ENCODE results near the gene RAD51B.
"Not testable (repeated sequence)": the region's sequence is repeated elsewhere in the genome, so short reads cannot be mapped to it uniquely, and the experiment has no call there.

The RAD51B gene

DNA sequence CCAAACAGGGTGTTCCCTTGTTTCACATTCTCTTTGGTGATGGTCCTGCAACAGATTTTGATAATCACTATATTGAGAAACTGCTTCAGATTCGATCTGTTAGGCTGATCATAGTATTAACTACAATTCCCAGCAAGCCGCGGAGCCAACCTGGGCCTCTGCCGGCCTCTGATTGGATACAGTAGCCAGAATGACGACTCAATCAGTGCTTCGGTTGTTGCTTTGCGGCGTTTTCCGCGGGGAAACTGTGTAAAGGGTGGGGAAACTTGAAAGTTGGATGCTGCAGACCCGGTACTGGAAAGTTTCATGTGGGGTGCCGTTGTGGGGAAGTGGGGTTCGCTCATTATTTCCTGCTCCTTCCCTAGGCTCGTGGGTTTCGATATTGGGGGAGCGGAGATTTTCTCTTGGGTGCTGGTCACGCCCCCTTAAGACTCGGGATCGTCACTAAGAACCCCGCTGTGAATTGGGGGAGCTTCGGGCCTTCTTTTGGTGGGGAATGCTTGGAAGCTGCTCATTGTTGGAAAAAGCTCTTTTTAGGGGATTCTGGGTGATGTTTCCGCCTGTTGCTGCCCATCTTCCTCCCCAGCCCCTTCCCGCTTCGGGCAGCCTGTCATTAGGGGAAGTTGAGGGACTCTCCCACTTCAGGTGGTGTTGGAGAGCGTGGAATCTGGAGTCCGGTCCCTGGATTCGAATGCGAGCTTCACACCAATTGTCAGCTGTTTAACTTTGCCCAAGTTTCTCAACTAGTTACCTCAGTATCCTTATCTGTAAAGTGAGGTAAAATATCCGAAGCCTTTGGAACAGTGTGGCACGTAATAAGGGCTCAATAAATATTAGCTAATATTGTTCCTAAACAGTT, at the start of gene RAD51B:
RAD51B (plus strand) TSS at position 217 of the 859 bp plus-strand sequence.
- peak; percentile 57 to 71 for DNase-seq (ENCODE audit: low read depth in 2 of 2)

DNA sequence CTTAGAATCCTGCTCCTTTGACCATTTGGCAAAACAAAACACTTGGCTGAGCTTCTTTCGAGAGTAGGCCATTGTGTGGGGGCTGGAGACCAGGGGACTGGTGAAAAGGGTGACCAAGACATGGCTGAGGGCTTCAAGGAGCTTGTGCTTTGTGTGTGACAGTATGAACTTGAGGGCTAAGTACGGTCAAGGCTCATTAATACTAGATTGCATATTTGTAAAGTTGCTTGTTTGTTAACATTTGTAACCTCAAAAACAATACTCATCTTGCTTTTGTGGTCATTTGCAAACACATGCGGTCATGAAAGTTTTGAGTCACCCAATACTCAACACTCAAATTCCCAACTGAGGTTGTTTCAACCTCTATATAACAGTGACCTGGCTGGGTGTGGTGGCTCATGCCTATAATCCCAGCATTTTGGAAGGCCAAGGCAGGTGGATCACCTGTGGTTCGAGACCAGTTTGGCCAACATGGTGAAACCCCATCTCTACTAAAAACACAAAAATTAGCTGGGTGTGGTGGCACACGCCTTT, 45.7 kb upstream of the RAD51B start:
- DNase-seq (ENCODE audit: low read depth in 2 of 2), result no peak

DNA sequence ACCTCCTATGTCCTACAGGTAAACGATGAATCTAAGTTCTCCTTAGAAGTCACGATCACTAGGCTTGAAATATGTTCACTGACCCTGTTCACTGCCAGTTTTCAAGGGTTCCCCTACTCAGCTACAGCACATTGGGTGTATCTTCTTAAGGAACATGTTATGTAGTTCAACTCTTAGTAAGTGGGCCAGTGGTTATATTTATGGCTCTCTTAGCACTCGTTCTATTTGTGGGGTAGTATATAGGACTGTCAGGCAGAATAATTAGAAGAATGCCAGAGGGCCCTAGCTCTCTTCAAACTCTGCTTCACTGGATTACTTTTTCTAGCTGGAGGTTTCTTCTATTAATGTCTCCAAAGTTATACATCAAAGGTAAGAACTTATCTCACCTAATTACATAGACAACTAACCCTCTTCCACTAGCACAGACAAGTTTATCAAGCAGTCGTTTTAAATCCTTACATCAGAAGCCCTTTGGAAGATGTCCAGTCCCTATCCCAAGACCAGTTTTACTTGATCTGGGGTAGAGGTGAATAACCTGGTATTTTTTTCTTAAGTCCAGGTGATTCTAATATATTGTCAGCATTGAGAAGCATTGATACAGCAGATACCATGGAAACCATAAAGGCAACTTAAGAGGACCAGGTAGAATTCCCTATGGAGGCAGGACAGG, 42.8 kb upstream of the RAD51B start:
- DNase-seq (ENCODE audit: low read depth in 2 of 2), result no peak

DNA sequence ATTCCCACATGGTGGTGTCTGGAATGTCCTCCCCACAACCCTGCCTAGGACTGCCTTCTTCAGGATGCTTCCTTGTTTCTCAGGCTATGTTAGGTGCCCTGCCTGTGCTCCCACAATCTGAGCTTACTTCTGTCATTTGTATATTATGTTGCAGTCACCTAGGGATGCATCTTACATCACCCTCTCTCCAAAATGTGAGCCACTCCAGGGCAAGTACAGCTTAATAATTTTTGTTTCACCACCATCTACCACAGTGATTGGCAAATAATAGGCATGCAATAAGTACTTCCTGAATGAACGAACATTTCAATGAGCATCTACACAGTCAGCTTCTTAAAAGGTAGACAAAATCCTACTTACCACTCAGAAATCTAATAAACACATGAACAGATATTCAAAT, 40.8 kb upstream of the RAD51B start:
- no peak for DNase-seq (ENCODE audit: low read depth in 2 of 2)

DNA sequence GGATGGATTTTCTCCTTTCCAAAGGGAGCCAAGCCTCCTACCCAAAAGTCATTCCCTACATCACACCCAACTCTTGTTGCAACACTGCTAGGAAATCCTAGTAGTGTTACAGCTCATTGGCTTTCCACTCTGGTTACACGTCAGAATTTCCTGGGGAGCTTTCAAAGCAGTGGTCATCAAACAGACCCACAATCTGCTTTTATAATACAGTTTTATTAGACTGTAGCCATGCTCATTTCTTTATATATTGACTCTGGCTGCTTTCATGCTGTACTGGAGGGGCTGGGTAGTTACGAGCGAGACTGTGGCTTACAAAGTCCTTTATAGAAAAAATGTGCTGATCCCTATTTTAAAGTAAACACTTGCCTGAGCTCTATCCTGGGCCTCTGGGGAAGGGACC, 37.5 kb upstream of the RAD51B start:
- no peak for DNase-seq (ENCODE audit: low read depth in 2 of 2)

DNA sequence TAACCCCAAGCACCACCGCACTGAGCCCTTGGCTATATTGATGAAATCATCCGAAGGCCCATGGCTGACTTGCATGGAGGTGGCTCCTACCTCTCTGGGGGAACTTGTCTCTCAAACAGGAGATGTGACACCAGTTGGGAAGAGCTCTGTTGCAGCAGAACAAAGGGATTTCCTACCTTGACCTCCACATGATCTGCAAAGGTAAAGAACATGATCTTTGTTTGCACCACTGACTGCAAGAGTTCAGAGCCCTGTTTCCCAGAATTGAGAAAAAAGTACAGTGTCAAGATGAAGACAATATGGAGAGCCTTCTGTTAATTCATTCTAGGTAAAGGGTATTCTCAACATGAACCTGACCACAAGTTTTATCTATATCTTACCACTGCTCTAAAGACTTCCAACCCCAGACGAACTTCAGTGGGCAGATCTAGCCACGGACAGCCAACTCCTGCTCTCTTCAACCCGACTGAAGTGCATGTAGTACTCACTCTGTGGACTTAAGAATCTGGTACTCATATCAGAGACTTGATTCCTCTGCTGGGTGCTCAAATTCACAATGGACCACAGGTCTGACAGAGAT, 35.2 kb upstream of the RAD51B start:
- DNase-seq (ENCODE audit: low read depth in 2 of 2), result no peak

DNA sequence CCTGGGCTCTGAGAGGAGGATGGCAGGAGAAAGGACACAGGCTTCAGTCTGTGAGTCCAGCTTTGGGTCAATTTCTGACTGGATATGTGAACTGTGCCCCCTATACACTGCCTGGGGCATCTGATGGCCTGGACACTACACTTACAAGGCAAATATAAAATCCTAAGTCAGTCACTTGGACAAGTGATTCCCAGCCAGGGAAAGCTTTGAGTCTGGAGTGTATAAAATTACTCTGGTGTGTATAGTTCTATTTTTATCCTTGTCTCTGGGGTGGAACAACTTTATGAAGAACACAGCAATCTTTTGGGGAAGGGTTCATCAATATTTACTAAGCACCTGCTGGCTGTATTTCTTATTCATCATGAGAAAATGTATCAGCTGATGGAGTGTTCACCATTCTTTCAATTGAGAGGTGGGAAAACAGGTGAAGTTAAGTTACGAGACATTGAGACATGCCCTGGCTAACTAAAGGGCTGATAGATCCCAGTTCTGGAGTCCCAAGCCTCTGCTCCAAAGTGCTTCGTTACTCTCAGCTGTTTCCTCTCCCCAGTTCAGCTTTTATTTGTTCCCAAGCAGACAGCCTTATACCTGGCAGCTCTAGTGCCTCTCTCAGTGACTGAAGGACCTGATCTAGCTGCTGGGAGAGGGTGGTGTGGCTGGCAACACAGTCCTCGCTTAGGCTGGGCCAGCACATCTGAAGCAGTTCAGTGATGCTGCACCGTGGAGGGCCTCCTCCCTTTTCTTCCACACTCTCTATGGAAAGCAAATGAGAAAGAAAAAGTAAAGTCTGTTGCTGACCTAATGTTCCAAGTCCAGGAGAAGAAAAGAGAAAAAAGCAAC, 34.1 kb upstream of the RAD51B start:
- no peak for DNase-seq (ENCODE audit: low read depth in 2 of 2)

DNA sequence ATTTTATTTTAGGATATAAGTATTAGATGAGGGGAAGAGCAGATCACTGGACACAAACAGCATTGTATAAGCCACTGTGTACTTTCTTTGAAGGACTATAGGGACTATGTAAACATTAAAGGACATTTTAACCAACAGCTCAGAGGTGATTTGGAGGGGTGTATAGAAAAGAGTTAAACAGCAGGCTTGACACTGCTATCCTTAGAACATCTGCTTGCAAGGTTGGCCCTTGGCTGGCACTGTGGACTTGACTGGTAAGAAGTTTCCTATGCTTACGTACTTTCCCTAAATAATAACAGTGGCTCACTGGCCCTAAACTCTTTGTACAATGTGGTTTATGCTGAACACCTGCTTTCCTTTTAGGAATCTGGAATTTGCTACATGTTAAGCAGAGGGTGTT, 31.9 kb upstream of the RAD51B start:
- no peak for DNase-seq (ENCODE audit: low read depth in 2 of 2)

DNA sequence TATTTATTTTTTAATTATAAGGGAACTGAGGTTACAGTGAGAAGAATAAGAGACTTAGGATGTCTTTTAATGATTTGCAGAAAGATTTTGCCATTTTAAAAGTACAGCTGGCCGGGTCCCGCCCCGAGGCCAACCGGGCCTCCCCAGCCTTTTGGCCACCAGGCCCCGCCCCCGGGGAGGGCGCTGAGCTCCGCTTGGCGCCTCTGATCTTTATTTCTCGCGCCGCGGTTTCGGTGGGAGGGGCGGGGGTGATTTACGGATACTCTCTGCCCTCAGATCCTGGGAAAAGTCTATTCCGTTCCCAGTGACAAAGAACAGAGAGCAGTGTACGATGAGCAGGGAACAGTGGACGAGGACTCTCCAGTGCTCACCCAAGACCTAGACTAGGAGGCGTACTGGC, 20.8 kb upstream of the RAD51B start:
- no peak for DNase-seq (ENCODE audit: low read depth in 2 of 2)

DNA sequence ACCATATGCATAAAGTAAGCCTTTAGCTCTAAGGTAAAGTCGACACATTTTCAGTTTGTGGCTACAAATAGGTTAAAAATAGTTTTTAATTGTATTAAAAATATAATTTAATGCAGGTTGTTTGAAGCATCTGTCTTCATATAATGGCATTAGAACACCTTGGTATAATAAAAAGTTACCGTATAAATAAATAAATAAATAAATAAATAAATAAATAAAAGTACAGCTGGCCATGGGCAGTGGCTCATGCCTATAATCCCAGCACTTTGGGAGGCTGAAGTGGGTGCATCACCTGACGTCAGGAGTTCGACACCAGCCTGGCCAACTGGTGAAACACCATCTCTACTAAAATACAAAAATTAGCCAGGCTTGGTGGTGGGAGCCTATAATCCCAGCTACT, 18.8 kb upstream of the RAD51B start:
- DNase-seq (ENCODE audit: low read depth in 2 of 2), result no peak

DNA sequence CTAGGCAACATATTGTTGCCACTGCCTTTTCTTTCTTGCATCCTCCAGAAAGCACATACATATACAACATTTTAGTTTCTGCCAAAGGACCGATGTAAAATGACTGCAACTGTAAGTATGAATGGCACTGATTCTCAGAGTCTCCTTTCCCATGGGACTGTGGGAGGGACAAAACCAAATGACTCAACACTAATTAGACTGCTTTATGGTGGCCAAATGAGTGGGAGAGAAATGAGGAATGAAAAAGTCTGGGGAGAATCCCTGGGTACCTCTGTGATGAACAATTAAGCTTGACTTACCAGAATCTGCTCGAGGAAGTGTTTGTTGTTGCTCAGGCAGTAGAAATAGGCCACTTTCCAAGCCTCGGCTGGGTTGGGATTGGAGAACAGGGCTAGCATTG, 13.3 kb upstream of the RAD51B start:
- DNase-seq (ENCODE audit: low read depth in 2 of 2), result no peak

DNA sequence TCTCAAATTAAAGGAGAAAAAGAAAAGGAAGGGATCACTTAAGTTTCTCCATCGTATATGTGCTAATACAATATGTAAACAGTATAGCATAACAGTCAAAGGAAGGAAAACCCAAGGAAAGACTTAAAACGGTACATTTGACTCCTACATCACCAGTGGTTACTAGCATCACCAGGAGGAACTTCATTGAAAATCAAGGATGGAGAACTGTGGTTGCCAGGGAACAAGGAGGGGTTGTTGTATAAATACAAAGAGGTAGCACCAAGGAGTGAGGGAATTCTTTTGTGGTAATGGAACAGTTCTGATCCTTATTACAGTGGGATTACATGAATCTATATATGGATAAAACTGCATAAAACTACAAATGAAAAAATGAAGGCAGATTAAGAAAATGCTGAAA, 4.8 kb upstream of the RAD51B start:
- DNase-seq (ENCODE audit: low read depth in 2 of 2), result no peak

DNA sequence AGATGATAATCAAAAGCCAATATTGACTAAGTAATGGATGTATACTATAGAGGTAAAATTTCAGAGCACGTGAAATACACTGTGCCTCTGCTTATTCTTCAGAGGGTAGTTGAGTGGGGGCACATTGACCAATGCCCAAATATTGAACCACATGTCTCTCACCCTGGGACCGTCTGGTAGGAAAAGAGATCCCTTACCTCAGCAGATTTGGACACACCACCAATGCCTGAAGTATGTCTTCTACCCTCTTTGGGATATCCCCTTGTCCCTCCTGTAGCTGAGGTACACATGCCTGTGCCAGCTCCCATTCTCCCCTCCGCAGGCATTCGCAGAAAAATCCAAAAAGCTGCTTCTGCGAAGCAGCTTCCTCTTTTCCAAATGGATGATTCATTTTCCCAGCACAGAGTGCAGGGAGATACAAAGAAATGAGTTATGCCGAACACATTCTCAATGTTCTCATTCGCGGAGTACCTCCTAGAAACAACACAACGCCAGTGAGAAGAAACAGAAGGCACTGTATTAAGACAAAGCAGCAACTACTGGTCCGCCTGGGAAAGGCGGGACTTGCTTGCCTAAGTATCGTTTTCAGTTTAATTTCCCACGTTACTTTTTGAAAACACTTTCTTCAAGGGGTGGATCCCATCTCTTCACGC, 3.9 kb upstream of the RAD51B start:
- DNase-seq (ENCODE audit: low read depth in 2 of 2), result no peak

DNA sequence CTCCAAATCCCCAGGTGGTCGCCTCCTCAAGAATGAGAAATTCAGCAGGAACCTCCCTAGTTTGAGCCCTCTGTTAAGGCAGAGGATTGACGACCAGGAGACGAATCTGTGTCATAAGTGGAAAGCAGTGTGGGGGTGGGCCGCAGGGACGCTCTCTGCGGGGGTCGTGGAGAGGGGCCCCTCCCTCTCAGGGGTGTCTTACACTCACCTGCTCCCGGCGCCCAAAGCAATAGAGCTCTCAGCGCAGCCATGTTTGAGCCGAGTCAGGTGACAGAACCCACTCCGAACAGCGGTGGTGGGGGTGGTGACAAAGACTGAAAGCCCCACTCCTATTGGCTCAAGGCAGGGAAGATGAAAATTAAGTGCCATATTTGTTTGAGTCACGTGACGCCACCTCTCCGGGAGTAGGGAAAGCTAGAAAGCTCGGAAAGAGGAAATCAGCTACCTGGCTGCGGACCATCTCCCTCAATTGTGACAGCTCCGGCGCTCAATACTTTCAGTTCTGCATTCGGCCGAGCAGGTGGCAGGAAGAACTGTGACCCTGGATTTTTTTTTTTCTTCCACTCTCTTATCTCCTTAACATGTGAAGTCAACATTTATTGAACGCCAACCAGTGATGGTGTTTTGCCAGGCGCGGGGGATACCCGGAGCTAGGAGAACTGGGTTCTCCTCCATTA, 3.1 kb upstream of the RAD51B start, which contains the start of gene ZFYVE26:
ZFYVE26 (minus strand) TSS at position 265 of the 677 bp plus-strand sequence. CDS start 627 bp downstream, outside the sequence.
- peak; percentile 58 to 68 for DNase-seq (ENCODE audit: low read depth in 2 of 2)

DNA sequence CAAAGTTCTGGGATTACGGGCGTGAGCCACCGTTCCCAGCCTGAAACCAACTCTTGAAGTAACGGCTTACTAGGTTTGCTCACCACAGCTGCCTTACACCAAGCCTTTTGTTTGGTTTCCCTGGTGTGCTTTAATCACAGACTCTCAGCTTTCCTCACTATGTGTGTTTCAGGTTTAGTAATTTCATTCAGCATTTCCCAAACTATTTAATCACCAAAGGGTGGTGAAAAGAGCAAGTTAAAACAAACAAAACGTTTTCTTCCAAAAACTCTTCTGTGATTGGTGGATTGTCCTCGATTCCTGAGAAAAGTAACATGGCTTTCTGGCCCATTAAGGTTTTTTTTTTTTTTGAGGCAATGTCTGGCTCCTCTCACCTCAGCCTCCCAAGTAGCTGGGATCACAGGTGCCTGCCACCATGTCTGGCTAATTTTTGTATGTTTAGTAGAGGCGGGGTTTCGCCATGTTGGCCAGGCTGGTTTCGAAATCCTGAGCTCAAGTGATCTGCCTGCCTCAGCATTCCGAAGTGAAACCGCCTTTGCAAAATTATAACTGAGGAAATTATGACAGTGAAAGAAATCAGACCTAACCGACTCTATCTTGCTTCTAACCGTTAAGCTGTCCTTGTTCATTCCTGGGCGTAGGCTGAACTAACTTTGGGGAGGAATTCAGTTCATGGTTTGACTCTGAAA, 1.7 kb upstream of the RAD51B start:
- no peak for DNase-seq (ENCODE audit: low read depth in 2 of 2)

DNA sequence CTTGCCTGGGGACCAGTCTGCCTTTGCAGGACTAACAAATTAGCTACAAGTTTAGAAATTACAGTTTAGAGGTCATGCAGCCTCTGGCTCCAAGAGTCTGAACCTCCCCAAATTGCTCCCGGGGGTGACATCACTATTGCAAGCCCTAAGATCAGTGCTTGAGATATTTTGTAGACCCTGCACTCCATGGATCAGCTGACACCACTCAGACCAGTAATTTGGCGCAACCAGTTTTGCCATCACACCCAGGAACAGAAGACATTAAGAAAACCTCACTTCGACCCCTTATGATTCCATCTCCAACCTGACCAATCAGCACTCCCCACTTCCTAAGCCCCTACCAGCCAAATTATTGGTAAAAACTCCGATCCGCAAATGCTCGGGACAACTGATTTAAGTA, 1.1 kb upstream of the RAD51B start:
- DNase-seq (ENCODE audit: low read depth in 2 of 2), result not testable (repeated sequence)

DNA sequence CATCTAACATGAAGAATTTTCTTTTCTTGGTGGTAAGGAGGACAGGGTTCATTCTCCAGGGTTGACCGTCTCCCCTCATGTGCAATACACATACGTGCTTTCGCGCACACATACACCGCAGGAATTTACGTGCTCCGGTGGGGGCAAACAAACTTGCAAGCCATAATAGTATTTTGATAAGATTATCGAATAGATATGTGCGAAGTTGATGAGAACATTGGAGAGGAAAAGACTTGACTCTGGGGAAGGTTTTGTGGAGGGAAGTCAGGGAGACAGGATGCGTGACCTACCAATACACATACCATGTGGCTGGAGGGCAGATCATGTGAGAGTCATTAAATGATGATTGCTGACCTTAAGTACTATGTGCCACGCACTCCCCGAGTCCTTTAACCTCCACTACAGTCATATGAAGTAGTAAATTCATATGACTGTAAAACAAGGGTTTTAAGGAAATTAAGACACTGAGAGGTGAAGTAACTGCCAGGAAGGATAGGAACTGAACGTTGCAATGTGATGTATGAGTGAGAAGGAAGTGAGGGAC, 921 bp downstream of the RAD51B start:
- DNase-seq (ENCODE audit: low read depth in 2 of 2), result no peak

DNA sequence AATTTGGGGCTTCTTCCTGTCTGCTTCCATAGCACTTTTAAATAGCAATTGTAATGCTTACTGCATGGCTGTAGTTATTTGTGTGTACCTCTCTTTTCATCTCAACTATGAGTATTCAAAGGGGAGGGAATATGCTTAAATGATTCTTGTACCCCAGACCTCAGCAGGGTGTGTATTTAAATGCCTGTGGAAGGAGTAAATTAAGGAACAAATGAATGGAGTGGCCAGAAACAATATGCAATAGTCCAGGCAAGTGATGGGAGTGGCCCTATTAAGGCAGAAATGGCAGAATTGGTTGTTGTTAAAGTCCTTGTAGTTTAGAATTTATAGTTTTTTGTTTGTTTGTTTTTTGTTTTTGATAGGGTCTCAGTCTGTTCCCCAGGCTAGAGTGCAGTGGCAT, 1.5 kb downstream of the RAD51B start:
- DNase-seq (ENCODE audit: low read depth in 2 of 2), result no peak

DNA sequence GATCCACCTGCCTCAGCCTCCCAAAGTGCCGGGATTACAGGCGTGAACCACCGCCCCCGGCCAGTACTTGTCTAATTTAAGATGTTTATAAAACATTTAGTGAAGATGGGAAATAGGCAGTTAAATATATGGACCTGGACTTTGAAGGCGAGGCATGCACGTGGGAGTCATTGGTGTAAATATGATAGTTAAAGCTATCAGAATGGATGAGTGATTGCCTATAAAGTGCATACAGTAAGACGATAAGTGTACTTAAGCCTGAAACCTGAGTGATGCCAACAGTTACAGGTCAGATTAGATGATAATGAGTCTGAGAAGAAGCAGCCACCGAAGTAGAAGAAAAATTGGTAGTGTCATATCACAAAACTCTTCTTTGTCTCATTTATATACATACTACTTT, 11.5 kb downstream of the RAD51B start:
- DNase-seq (ENCODE audit: low read depth in 2 of 2), result no peak

DNA sequence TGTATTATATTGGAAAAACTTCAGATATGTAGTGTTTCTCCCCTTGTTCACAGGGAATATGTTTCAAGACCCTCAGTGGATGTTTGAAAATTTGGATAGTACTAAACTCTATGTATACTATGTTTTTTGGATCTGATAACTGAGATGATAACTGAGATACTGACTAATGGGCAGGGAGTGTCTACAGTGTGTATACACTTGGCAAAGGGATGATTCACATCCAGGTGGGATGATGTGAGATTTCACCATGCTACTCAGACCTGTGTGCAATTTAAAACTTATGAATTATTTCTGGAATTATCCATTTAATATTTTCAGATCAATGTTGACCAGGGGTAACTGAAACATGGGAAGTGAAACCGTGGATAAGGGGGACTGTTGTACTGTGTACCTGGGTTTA, 13.8 kb downstream of the RAD51B start:
- DNase-seq (ENCODE audit: low read depth in 2 of 2), result no peak
